HG03045 (cell line): Measurements from ENCODE around the gene ATR.
"Not testable (repeated sequence)": the region's sequence is repeated elsewhere in the genome, so short reads cannot be mapped to it uniquely, and the experiment has no call there.

Experiments used
- ATAC-seq: cut with Tn5 transposase; IDR thresholded peaks from one replicate; pipeline ENCODE4 v1.9.1; 2021; ENCODE audit warnings: mild to moderate bottlenecking, moderate library complexity; ENCODE audit not compliant: unreplicated experiment

ATR gene

GRCh38 chr3:142450881-142451280 is 127.7 kb downstream of the ATR start:
- ATAC-seq = no peak

GRCh38 chr3:142450189-142450588 is 128.3 kb downstream of the ATR start:
- no peak for ATAC-seq

GRCh38 chr3:142447852-142448823 is 130.4 kb downstream of the ATR start, which contains the start of gene XRN1:
Gene XRN1 (minus strand): TSS chr3:142448037. CDS start chr3:142447944, 93 bp downstream.
- ATAC-seq = peak; percentile 89

- peak; percentile 29 for ATAC-seq
Measured at GRCh38 chr3:142447301-142447851, 131.2 kb downstream of the ATR start.

GRCh38 chr3:142445816-142446254 is 132.7 kb downstream of the ATR start:
- ATAC-seq = peak; percentile 41

GRCh38 chr3:142444343-142444742 is 134.2 kb downstream of the ATR start:
- ATAC-seq = no peak

- not testable (repeated sequence) for ATAC-seq
Measured at GRCh38 chr3:142443060-142443459, 135.5 kb downstream of the ATR start.

- ATAC-seq = not testable (repeated sequence)
Measured at GRCh38 chr3:142439499-142440220, 138.9 kb downstream of the ATR start.

- not testable (repeated sequence) for ATAC-seq
Measured at GRCh38 chr3:142438096-142438495, 140.4 kb downstream of the ATR start.

- no peak for ATAC-seq
Measured at GRCh38 chr3:142436951-142437585, 141.5 kb downstream of the ATR start.

- no peak for ATAC-seq
Measured at GRCh38 chr3:142434503-142434902, 144.0 kb downstream of the ATR start.

- no peak for ATAC-seq
Measured at GRCh38 chr3:142433110-142433509, 145.4 kb downstream of the ATR start.

GRCh38 chr3:142429582-142429981 is 149.0 kb downstream of the ATR start:
- no peak for ATAC-seq

GRCh38 chr3:142424754-142425153 is 153.8 kb downstream of the ATR start:
- no peak for ATAC-seq

- ATAC-seq = no peak
Measured at GRCh38 chr3:142418926-142419592, 159.5 kb downstream of the ATR start.

GRCh38 chr3:142417302-142417701 is 161.2 kb downstream of the ATR start:
- ATAC-seq = no peak

- ATAC-seq = not testable (repeated sequence)
Measured at GRCh38 chr3:142400537-142400936, 178.0 kb downstream of the ATR start.
